GM12878 (cell line): ENCODE results near the gene KLK12.

ENCODE experiments used
- CHD2 ChIP-seq: IDR thresholded peaks from 2 replicates; pipeline ENCODE4 v1.6.1; 2011; ENCODE audit warnings: low read depth, low read length, improper control_type of control experiment, borderline replicate concordance
- EZH2 ChIP-seq: IDR thresholded peaks from 2 replicates; pipeline ENCODE4 v1.6.1; 2012; ENCODE audit warnings: low read depth, mild to moderate bottlenecking, control low read depth, inconsistent platforms, low read length, borderline replicate concordance; ENCODE audit not compliant: control insufficient read depth
- FOXK2 ChIP-seq: fragments of 450-650 bp; IDR thresholded peaks from 2 replicates; pipeline ENCODE4 v1.6.1; 2017; ENCODE audit warnings: mild to moderate bottlenecking, moderate library complexity
- GABPA ChIP-seq: IDR thresholded peaks from 2 replicates; pipeline ENCODE4 v1.6.1; 2014; ENCODE audit warnings: antibody characterized with exemption, low read depth, mild to moderate bottlenecking, inconsistent platforms
- JUNB ChIP-seq: IDR thresholded peaks from 2 replicates; pipeline ENCODE4 v1.6.1; 2016; ENCODE audit warnings: antibody characterized with exemption, mild to moderate bottlenecking
- MAX ChIP-seq: IDR thresholded peaks from 2 replicates; pipeline ENCODE4 v1.6.1; 2012; ENCODE audit warnings: low read depth, low read length, improper control_type of control experiment
- MTA2 ChIP-seq: fragments of 450-650 bp; IDR thresholded peaks from 2 replicates; pipeline ENCODE4 v1.6.1; 2016; ENCODE audit warnings: low read depth, mild to moderate bottlenecking, moderate library complexity
- NR2C1 ChIP-seq: fragments of 450-650 bp; IDR thresholded peaks from 2 replicates; pipeline ENCODE4 v1.6.1; 2017; ENCODE audit warnings: antibody characterized with exemption, mild to moderate bottlenecking, moderate library complexity
- TCF7 ChIP-seq: IDR thresholded peaks from 2 replicates; pipeline ENCODE4 v1.6.1; 2014; ENCODE audit warnings: antibody characterized with exemption, borderline replicate concordance
- TF ChIP-seq, protein P1 (sequence below), 3 experiments: IDR thresholded peaks in 2 of 3; conservative IDR thresholded peaks in 1 of 3; 2 replicates each; pipeline ENCODE4 v1.5.1; 2011; ENCODE audit warnings: low read depth in 3 of 3, low read length in 3 of 3, mild to moderate bottlenecking in 3 of 3, control low read depth in 2 of 3, moderate library complexity in 2 of 3, inconsistent platforms in 1 of 3, mixed read lengths in 1 of 3; ENCODE audit not compliant: control insufficient read depth in 2 of 3, insufficient read depth in 1 of 3; ENCODE audit errors: extremely low read depth in 1 of 3

DNA sequence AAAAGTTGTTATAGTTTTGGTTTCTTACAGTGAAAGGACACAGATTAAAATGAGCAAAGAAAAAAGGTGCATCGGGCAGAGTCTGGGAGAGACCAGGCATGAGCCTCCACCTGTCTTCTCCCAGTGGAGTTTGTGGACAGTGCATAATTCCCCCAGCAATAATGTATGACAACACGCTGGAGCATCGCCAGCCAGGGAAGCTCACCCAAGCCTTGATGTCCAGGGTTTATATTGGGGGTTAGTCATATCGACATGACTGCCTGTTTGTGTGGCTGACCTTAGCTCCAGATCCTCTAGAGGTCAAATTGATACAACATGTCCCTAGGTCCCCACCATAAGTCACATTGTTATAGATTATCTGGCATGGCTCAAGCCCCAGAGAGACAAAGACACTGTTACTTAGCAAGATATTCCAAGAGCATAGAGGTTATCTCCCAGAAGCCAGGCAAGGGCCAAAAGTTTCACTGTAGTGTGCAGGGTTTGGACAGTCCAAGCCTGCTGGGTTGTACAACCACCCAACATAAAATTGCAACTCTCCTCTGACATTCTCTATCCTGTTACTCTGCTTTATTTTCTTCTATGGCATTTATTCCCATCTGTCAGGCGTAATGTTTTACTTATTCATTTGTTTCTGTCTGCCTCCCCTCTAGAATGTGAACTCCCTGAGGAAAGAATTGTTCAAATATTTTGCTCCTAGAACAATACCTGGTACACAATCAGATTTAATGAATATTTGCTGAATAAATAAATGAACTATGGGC lies 35.7 kb upstream of the KLK12 start:
- TF ChIP-seq GABPA (no peak), FOXK2 (no peak), CHD2 (no peak), JUNB (no peak), EZH2 (no peak), MAX (no peak), TCF7 (no peak), MTA2 (no peak), NR2C1 (no peak)
- TF ChIP-seq, protein P1, sequence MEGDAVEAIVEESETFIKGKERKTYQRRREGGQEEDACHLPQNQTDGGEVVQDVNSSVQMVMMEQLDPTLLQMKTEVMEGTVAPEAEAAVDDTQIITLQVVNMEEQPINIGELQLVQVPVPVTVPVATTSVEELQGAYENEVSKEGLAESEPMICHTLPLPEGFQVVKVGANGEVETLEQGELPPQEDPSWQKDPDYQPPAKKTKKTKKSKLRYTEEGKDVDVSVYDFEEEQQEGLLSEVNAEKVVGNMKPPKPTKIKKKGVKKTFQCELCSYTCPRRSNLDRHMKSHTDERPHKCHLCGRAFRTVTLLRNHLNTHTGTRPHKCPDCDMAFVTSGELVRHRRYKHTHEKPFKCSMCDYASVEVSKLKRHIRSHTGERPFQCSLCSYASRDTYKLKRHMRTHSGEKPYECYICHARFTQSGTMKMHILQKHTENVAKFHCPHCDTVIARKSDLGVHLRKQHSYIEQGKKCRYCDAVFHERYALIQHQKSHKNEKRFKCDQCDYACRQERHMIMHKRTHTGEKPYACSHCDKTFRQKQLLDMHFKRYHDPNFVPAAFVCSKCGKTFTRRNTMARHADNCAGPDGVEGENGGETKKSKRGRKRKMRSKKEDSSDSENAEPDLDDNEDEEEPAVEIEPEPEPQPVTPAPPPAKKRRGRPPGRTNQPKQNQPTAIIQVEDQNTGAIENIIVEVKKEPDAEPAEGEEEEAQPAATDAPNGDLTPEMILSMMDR (IDR thresholded peaks at IDR 0.05 in 2 of 3, conservative IDR thresholded peaks at IDR 0.05 in 1 of 3; ENCODE audit: control insufficient read depth in 2 of 3, extremely low read depth in 1 of 3, insufficient read depth in 1 of 3, low read depth in 3 of 3, low read length in 3 of 3) = no peak
